Non-pigmented ciliary epithelial cell (primary cell): ENCODE data around the gene FER.

Experiments
- DNase-seq: peaks from one replicate; pipeline ENCODE4 v3.0.0-alpha.2; 2010; ENCODE audit warnings: low read depth

Gene FER

DNA sequence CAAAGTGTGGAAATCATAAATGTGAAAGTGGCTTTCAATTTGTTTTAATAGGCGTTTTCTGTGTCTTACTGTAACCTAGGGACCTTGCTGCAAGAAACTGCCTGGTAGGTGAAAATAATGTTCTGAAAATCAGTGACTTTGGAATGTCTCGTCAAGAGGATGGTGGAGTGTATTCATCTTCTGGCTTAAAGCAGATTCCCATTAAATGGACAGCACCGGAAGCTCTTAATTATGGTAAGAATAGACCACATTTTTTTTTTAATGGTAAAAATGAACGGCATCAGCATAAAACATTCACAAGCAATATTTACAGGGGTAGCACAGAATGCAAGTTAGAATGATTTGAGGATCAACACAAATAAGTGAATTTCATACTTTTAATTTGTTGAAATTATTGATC is 433.0 kb downstream of the FER start:
- DNase-seq: no peak

DNA sequence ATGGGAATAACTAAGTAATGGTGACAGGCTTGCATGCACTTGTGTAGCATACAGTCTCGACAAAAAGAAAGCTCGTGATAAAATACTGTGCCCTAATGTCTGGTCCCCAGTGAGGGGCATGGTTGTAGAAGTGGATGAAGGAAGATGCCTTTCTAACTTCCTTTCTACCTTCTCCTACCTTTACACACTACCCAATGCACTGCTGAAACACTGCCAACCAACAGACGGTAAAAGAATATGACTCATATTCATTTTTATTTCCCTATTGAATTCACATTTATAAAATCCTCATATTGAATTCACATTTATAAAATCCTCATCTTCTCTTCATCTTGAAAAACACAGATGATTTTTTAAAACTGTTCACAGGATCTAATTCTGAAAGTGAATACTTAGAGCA is 439.1 kb downstream of the FER start:
- DNase-seq: no peak

GRCh38 chr5:109191153-109191558 is 443.5 kb downstream of the FER start:
- DNase-seq: peak; percentile 15

DNA sequence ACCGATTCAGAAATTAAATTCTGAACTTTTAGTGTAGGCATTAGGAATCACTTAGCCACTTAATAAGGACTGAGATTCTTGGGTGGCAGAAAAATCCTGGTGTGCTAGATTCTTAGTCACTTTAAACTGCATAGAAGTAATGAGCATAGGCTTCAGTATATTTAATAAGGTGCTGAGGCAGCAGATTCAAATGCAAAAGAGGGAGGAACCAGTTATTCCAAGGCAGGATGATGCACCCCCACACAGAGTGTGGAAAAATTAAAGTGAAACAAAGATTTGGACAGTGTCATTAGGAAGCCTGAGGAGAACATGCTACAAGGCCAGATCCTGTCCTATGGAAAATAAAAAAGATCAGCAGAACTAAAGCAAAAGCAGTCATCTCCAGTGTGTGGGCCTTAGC is 444.3 kb downstream of the FER start:
- DNase-seq: no peak

GRCh38 chr5:109192555-109193281 is 445.0 kb downstream of the FER start:
- no peak for DNase-seq

GRCh38 chr5:109195667-109196066 is 448.0 kb downstream of the FER start:
- DNase-seq: no peak

GRCh38 chr5:109196087-109196822 is 448.6 kb downstream of the FER start:
- no peak for DNase-seq

GRCh38 chr5:109196823-109197160 is 449.1 kb downstream of the FER start:
- DNase-seq: no peak

GRCh38 chr5:109199289-109199688 is 451.6 kb downstream of the FER start:
- DNase-seq: no peak

GRCh38 chr5:109199799-109200620 is 452.3 kb downstream of the FER start:
- DNase-seq: no peak

- DNase-seq: no peak
Measured at GRCh38 chr5:109215040-109215439, 467.3 kb downstream of the FER start.

DNA sequence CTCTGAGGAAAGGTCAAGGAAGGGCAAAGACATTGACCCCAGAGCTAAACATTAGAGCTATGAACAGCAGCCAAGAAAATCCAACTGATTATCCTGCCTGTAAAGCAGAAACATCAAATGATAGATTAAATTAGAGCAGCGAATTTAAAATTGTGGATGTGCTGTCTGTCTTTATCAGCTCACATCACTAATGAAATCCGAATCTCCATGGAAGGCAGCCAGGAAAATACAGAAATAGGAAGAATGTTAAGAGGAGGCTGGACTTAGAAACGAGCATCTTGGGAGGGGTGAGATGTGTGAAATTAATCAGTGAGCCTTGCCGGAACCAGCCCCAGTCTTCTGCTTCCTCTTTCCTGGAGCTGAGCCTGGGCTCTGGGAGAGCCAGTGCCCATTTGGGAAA is 471.1 kb downstream of the FER start:
- DNase-seq: no peak

DNA sequence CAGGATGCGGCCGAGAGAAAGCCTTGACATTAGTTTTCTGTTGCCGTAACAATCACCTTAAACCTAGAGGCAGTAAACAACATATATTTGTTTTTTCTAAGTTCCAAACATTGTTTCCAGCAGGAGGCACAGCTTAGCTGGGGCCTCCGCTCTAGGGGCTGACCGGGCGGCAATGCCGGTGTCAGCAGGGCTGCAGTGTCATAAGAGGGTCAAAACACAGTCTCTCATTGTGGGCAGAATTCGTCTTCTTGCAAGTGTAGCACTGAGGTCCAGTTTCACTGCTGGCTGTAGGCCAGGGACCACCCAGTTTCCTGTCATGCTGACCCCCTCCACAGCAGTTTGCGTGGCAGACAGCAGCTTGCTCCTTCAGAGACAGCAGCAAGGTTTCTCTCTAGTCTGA is 475.8 kb downstream of the FER start:
- no peak for DNase-seq

DNA sequence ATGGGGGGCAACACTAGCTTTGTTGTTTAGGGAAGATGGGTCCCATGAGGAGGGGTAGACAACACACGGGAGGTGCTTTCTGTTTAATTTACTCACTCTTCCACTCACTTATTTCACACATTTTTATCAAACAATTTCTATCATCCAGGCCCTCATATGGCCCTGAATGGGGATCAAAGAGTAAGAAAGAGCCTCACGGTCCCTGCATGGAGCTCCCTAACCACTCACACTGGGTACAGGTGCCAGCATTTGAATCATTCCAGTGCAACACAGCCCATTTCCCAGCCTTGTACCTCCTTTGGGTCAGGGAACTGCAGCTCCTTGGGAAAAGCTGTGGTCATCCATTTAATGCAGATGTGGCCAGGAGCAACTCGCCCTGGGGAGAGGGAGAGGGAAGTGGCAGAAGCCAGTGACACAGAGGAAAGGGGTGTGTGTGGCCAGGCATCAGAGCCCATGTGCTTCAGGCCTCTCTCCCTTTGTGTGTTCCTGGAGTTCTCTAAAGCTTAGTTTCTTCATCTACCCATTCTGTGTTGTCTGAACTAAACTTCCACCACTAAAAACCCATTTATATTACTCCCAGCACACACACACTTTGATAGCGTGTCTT is 476.7 kb downstream of the FER start:
- DNase-seq: no peak

DNA sequence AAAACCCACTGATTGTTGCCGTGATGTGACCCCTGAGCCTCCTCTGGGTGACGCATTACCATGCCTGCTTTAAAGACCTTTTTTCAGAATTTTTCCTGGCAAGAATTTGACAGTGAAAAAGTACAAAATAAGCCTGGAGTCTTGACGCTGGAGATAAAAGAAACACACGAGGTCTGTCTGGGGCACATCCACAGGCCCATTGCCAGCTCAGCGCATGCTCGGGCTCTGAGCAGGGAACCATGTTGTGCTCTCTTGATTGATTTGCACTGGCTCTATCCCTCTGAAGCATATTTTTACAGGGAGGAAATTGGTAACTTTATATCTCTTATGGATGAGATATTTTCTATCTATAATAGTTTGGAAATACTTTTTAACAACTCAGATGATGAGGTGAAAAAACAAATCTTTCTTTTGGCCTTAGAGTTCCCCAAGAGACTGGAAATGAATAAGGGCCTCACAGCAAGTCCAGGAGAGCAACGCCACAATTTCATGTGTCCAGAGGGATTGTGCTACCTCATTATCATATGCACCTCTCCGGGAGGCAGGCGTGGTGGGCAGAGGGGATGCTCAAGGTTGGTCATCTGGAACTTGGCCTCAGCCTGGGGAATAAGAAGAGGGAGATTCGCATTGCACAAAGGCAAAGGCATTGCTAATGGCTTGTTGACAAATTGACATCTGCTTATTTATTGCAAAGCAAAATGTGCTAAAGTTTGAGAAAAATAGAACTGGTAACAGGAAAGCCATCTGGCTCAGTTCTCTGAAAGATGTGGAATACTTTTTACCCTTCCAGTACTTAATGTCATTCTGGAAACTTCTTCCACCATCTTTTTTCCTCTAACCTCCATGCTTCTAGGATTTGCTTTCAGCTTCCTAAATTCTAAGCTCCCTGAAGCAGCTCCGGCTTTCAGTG is 478.3 kb downstream of the FER start:
- DNase-seq: no peak

- DNase-seq: no peak
Measured at GRCh38 chr5:109230369-109230768, 482.7 kb downstream of the FER start.

GRCh38 chr5:109231331-109231730 is 483.6 kb downstream of the FER start:
- no peak for DNase-seq

- DNase-seq: no peak
Measured at GRCh38 chr5:109234381-109234780, 486.7 kb downstream of the FER start.

DNA sequence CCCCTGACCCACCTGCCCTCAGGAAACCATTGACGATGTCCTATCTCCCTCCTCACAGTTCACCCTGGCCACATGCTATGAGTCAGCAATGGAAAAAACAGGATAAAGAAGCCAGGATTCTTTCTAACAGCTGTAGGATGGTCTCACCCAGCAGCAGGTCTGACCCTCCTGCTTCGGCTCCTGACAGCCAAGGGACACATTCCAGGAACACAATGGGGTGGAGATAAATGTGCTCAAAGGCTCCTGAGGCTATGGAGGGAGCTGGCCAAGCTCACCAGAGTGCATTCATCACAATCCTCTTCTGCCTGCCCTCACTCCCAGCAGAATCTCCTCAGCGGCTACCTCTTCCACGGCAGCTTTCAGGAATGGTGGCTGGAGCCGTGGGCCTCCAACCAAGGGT is 491.8 kb downstream of the FER start:
- no peak for DNase-seq

DNA sequence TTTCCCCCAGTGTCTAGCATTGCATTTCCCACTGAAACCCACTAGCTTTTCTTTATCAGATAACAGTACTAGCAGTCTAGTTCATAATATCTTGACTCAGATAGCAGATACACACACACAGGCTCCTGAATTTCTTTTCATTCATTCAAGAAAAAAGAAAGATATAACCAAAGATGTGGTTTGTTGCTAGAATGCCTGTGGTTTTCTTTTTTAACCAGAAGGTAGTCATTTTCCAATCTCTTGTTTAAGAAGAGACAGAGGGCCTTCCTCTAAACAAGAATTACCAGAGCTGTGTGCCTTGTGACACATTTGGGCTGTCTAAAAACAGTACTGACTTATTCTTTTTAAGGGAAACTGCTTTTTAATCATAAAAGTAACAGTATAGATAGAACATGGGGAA is 494.8 kb downstream of the FER start:
- DNase-seq: no peak

DNA sequence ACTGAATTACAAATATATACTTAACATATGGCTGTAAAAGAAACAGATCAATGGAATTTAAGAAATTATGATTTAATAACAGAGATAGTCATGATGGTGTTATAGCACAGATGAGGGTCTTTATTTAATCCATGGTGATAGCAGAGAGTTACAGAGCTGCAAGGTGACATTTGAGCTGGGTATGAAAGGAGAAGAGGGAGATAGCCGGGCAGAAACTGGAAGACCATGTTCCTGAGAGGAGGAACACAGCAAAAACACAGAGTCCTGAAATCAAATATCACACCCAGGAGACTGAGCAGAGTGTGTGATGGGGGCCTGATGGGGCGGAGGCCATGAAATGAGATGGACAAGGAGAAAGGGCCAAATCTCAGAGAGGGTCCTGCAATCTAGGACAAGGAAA is 498.7 kb downstream of the FER start:
- DNase-seq: no peak
